Measurements from ENCODE around the gene FAM111A. TPM values are rescaled to one million over a fixed set of nuclear protein-coding genes. Genes with fewer than 3 reads are reported as not detected.

Gene FAM111A
- total and polyA plus RNA-seq, 9 of the 15 experiments (the other 6 are each of a cell fraction or from before 2014, with no cell fraction given): 14.8 to 30.6 (median 20.1) TPM

GRCh38 chr11:59192446-59193020 is 49.9 kb downstream of the FAM111A start:
- TF ChIP-seq MCM7 (IDR thresholded peaks at IDR 0.05): no peak
- no peak for TF ChIP-seq GTF3C2 (IDR thresholded peaks at IDR 0.05; ENCODE audit: borderline replicate concordance, extremely low read depth, insufficient read length)
- TF ChIP-seq ZZZ3 (IDR thresholded peaks at IDR 0.05): no peak
- TF ChIP-seq SIN3B (IDR thresholded peaks at IDR 0.05; ENCODE audit: low read depth): no peak
- no peak for TF ChIP-seq U2AF1 (optimal IDR thresholded peaks at IDR 0.05; ENCODE audit: low read depth, low read length)
- no peak for TF ChIP-seq NKRF (IDR thresholded peaks at IDR 0.05; ENCODE audit: borderline replicate concordance)
- no peak for TF ChIP-seq NELFE (IDR thresholded peaks at IDR 0.05; ENCODE audit: insufficient read depth, insufficient read length)
- TF ChIP-seq ZNF324 (CRISPR knock-in tag; IDR thresholded peaks at IDR 0.05): no peak
- TF ChIP-seq HDAC3 (IDR thresholded peaks at IDR 0.05; ENCODE audit: borderline replicate concordance, partially characterized antibody): no peak
- no peak for TF ChIP-seq ZNF639 (CRISPR knock-in tag; conservative IDR thresholded peaks at IDR 0.05 in 1 of 2, IDR thresholded peaks at IDR 0.05 in 1 of 2)
- intact Hi-C loops (cut with micrococcal nuclease): no loop called here

More at GRCh38 chr11:59192446-59193020, 49.9 kb downstream of the FAM111A start:
- H3K9me3 ChIP-seq (replicated peaks; ENCODE audit: control insufficient read depth, insufficient read depth, low read depth, low read length): no peaks in the 10 kb centered on the region
- H3K4me1 ChIP-seq (replicated peaks in 1 of 2; ENCODE audit: control insufficient read depth in 2 of 2, insufficient read depth in 2 of 2, low read length in 2 of 2): no peaks in the 10 kb centered on the region
- no peak overlapping the region for H3K9ac ChIP-seq (ENCODE audit: insufficient read depth in 1 of 2, low read depth in 2 of 2, low read length in 2 of 2)
- H3K9me1 ChIP-seq (ENCODE audit: control insufficient read depth, insufficient read depth, low read length): no peaks in the 10 kb centered on the region
- in situ Hi-C loops (cut with MboI): loop anchor here (25.0 kb wide), 1 partner anchor 495 kb away; no protein-coding TSS in a partner anchor
- H3K27me3 ChIP-seq (ENCODE audit: control insufficient read depth in 2 of 2, insufficient read depth in 2 of 2, low read length in 2 of 2): peaks cover 4 to 38% of the 10 kb centered on the region in 2 experiments; a peak in 4 of 5 replicates
- CTCF ChIA-PET (ENCODE audit: low intra/inter-chr PET ratio): no interaction called here
- no peaks in the 10 kb centered on the region for H4K20me1 ChIP-seq (replicated peaks; ENCODE audit: control insufficient read depth, insufficient read depth, low read length)
- no peak overlapping the region for H3K4me3 ChIP-seq
- no TSS peak for BruUV-seq (replicated peaks)
- no peak overlapping the region for H2AFZ ChIP-seq (ENCODE audit: low read depth, low read length)
- DNase-seq (ENCODE audit: extremely low read depth in 1 of 4, low spot score in 3 of 4): no peak
- no peaks in the 10 kb centered on the region for H3K36me3 ChIP-seq (ENCODE audit: control insufficient read depth, insufficient read depth, low read length)
- no peak for FAIRE-seq
- WGBS (ENCODE audit: insufficient coverage, low coverage, missing lambda C conversion rate): 0% methylated on average over 4 of the region's 4 CpGs
- H3K4me2 ChIP-seq (ENCODE audit: insufficient read depth, low read length): no peak overlapping the region
- POLR2A ChIA-PET: interaction anchor here (0.6 to 1.0 kb wide), 3 partner anchors 12 to 241 kb away, joined by 3 read pairs; no protein-coding TSS in a partner anchor
- ATAC-seq: no peak
- no peak overlapping the region for H3K27ac ChIP-seq (ENCODE audit: extremely low read depth, low read depth, low read length)
- no peaks in the 10 kb centered on the region for H3K79me2 ChIP-seq (ENCODE audit: control insufficient read depth, insufficient read depth, low read length)
